GM12892 (cell line): ENCODE data around the gene TNN.

Experiments
- POLR2A ChIP-seq: IDR thresholded peaks from 2 replicates; pipeline ENCODE4 v1.6.1; 2011; ENCODE audit warnings: low read depth, low read length, control low read depth
- POLR2AphosphoS5 ChIP-seq: IDR thresholded peaks from 2 replicates; pipeline ENCODE4 v1.6.1; 2011; ENCODE audit warnings: low read depth, low read length, control low read depth

- TF ChIP-seq POLR2A (no peak), POLR2AphosphoS5 (no peak)
Measured at GRCh38 chr1:175062339-175062738, 5.3 kb upstream of the TNN start.
